ENCODE data around the gene ATXN7L2. TPM values are rescaled to one million over a fixed set of nuclear protein-coding genes. Genes with fewer than 3 reads are reported as not detected.

Gene ATXN7L2
- total RNA-seq, 4 donors from 2014 or later, result 2.4 to 3.1 (median 2.8) TPM

GRCh38 chr1:109499661-109500536 is 16.2 kb downstream of the ATXN7L2 start:
- no peak for TF ChIP-seq CTCF (IDR thresholded peaks at IDR 0.05; ENCODE audit: low read depth)

- TF ChIP-seq CTCF (IDR thresholded peaks at IDR 0.05; ENCODE audit: low read depth), result no peak
Measured at GRCh38 chr1:109500941-109501381, 17.3 kb downstream of the ATXN7L2 start.

GRCh38 chr1:109501644-109502363 is 18.1 kb downstream of the ATXN7L2 start:
- TF ChIP-seq CTCF (IDR thresholded peaks at IDR 0.05; ENCODE audit: low read depth), result no peak

- TF ChIP-seq CTCF (IDR thresholded peaks at IDR 0.05; ENCODE audit: low read depth), result no peak
Measured at GRCh38 chr1:109502364-109502851, 18.7 kb downstream of the ATXN7L2 start.

GRCh38 chr1:109503935-109504334 is 20.2 kb downstream of the ATXN7L2 start:
- no peak for TF ChIP-seq CTCF (IDR thresholded peaks at IDR 0.05; ENCODE audit: low read depth)

GRCh38 chr1:109504974-109505373 is 21.3 kb downstream of the ATXN7L2 start:
- TF ChIP-seq CTCF (IDR thresholded peaks at IDR 0.05; ENCODE audit: low read depth), result no peak

Measured in subcutaneous adipose tissue (tissue), 4 donors.